Transverse colon (tissue), 4 donors: ENCODE measurements around the gene DUT. TPM values are rescaled to one million over a fixed set of nuclear protein-coding genes. Genes with fewer than 3 reads are reported as not detected.

Source experiments
- DNase-seq: peaks from one replicate; pipeline ENCODE4 v3.0.0-alpha.2; 2019
- H3K27ac ChIP-seq, 4 donors: fragments of 200-600 bp; sonication (generic); 2 replicates each; pipeline ENCODE4 v1.5.1; 2016 to 2018; ENCODE audit warnings: inconsistent platforms in 4 of 4
- H3K27me3 ChIP-seq: fragments of 200-600 bp; sonication (generic); 2 replicates; pipeline ENCODE4 v1.5.1; 2017; ENCODE audit warnings: inconsistent platforms
- H3K36me3 ChIP-seq, 4 donors: fragments of 200-600 bp; sonication (generic); 2 replicates each; pipeline ENCODE4 v1.5.1; 2017 to 2019; ENCODE audit warnings: inconsistent platforms in 4 of 4
- H3K4me1 ChIP-seq, 4 donors: fragments of 200-600 bp; sonication (generic); 2 replicates each; pipeline ENCODE4 v1.5.1; 2017 to 2020; ENCODE audit warnings: inconsistent platforms in 4 of 4
- H3K4me3 ChIP-seq, 4 donors: fragments of 200-600 bp; sonication (generic); 1 replicate in 1 of 4; 2 replicates in 3 of 4; pipeline versions ENCODE4 v1.5.1 to v1.6.1; 2017 to 2019; ENCODE audit warnings: inconsistent platforms in 4 of 4
- H3K9me3 ChIP-seq, 2 donors: fragments of 200-600 bp; sonication (generic); 2 replicates each; pipeline ENCODE4 v1.5.1; 2017 to 2019; ENCODE audit warnings: inconsistent platforms in 2 of 2
- CTCF ChIP-seq, 5 experiments: fragments of 200-600 bp in 3 of 5; fragments of 450-650 bp in 2 of 5; sonication (generic) in 3 of 5; IDR thresholded peaks; 1 replicate in 2 of 5; 2 replicates in 3 of 5; pipeline ENCODE4 v1.5.1; 2016 to 2017; ENCODE audit warnings: antibody characterized with exemption in 5 of 5, inconsistent platforms in 3 of 5, mild to moderate bottlenecking in 2 of 5, moderate library complexity in 1 of 5
- EP300 ChIP-seq: sonication (generic); formaldehyde crosslinking; IDR thresholded peaks from one replicate; pipeline ENCODE4 v1.6.1; 2017; ENCODE audit warnings: antibody characterized with exemption, low read depth
- POLR2A ChIP-seq: fragments of 450-650 bp; IDR thresholded peaks from one replicate; pipeline ENCODE4 v1.6.1; 2016; ENCODE audit warnings: antibody characterized with exemption, mild to moderate bottlenecking, moderate library complexity
- POLR2AphosphoS5 ChIP-seq, 3 donors: sonication (generic); formaldehyde crosslinking; IDR thresholded peaks; one replicate each; pipeline ENCODE4 v1.6.1; 2016; ENCODE audit warnings: antibody characterized with exemption in 3 of 3
- WGBS, 2 donors: methylation state at CpG; one replicate each; pipeline ENCODE4 v1.1.5; 2018; ENCODE audit warnings: low coverage in 1 of 2; 5-methylcytosine and 5-hydroxymethylcytosine counted together
- in situ Hi-C, 4 donors: fragments of 200-750 bp; cut with MboI; loops; one replicate each; pipeline versions ENCODE4 v1.15.0 to v1.15.1; 2017; ENCODE audit warnings: low sequenced_read_pairs in 3 of 4, low pct_ligation_motif_present in 1 of 4, low pct_unique_long_range_greater_than_20kb in 1 of 4
- intact Hi-C: fragments of 100-400 bp; cut with DNase I; formaldehyde crosslinking; loops from one replicate; pipeline ENCODE4 v1.15.1; 2023; ENCODE audit warnings: low total_unique reads
- total RNA-seq, 4 donors: library from RNA; depleted of rRNA; stranded (reverse); fragments of >200 nt; gene quantifications; one replicate each; pipeline ENCODE4 v1.1.0, GENCODE V29; 2016

DUT gene
- total RNA-seq, 4 donors from 2014 or later: 19.5 to 63.1 (median 45.3) TPM

- Histone ChIP-seq H3K4me1 (peaks cover 0 to 3% (median 1%) of the 10 kb centered on the region in 4 donors), H3K27ac (no peak overlapping the region), H3K4me3 (no peak overlapping the region), H3K27me3 (no peaks in the 10 kb centered on the region), H3K36me3 (no peaks in the 10 kb centered on the region), H3K9me3 (no peaks in the 10 kb centered on the region)
- 4% methylated on average over 5 to 6 of the region's 6 CpGs for WGBS, 2 donors
- DNase-seq: peak; percentile 44
- in situ Hi-C loops: loop anchor here in 1 of 4 donors (25.0 kb wide), 1 partner anchor 460 kb away; the partner anchor contains the start of gene CEP152
- TF ChIP-seq POLR2A (no peak), CTCF (IDR thresholded peaks at IDR 0.05) (peak; percentile 65 to 84 (median 74))
- intact Hi-C loops: no loop called here
These were observed 21.3 kb downstream of the DUT start for GRCh38 chr15:48352474-48353072.

GRCh38 chr15:48354694-48355303, 23.6 kb downstream of the DUT start:
- in situ Hi-C loops: loop anchor here in 1 of 4 donors (25.0 kb wide), 1 partner anchor 458 kb away; the partner anchor contains the start of gene CEP152
- 56 to 92% methylated on average over 2 to 9 of the region's 9 CpGs for WGBS, 2 donors
- intact Hi-C loops: no loop called here
- H3K9me3 ChIP-seq: no peaks in the 10 kb centered on the region
- H3K27me3 ChIP-seq: no peaks in the 10 kb centered on the region
- H3K4me1 ChIP-seq: peaks cover 0 to 12% (median 1%) of the 10 kb centered on the region in 4 donors
- TF ChIP-seq EP300 (no peak), POLR2A (no peak), CTCF (IDR thresholded peaks at IDR 0.05) (no peak), POLR2AphosphoS5 (IDR thresholded peaks at IDR 0.05) (no peak)
- no peak for DNase-seq
- no peak overlapping the region for H3K4me3 ChIP-seq
- H3K36me3 ChIP-seq: no peaks in the 10 kb centered on the region
- no peak overlapping the region for H3K27ac ChIP-seq

- Histone ChIP-seq H3K9me3 (no peaks in the 10 kb centered on the region), H3K27me3 (no peaks in the 10 kb centered on the region), H3K4me1 (peaks cover 0 to 12% (median 1%) of the 10 kb centered on the region in 4 donors), H3K36me3 (no peaks in the 10 kb centered on the region), H3K4me3 (no peak overlapping the region), H3K27ac (no peak overlapping the region)
- 49 to 60% methylated on average over 2 to 6 of the region's 6 CpGs for WGBS, 2 donors
- TF ChIP-seq POLR2A (no peak), CTCF (IDR thresholded peaks at IDR 0.05) (no peak), POLR2AphosphoS5 (IDR thresholded peaks at IDR 0.05) (no peak), EP300 (no peak)
- intact Hi-C loops (no loop called here), in situ Hi-C loops (loop anchor here in 1 of 4 donors (25.0 kb wide), 1 partner anchor 457 kb away; the partner anchor contains the start of gene CEP152)
- no peak for DNase-seq
These were observed 24.1 kb downstream of the DUT start for GRCh38 chr15:48355377-48355776.

- intact Hi-C loops: no loop called here
- Histone ChIP-seq H3K4me3 (no peak overlapping the region), H3K36me3 (no peaks in the 10 kb centered on the region), H3K27me3 (no peaks in the 10 kb centered on the region), H3K4me1 (peaks cover 0 to 9% (median 0%) of the 10 kb centered on the region in 4 donors), H3K27ac (peak overlapping the region in 1 of 4 donors; percentile 7), H3K9me3 (no peaks in the 10 kb centered on the region)
- 25 to 39% methylated on average over 3 of the region's 3 CpGs for WGBS, 2 donors
- no peak for DNase-seq
- in situ Hi-C loops: loop anchor here in 1 of 4 donors (25.0 kb wide), 1 partner anchor 454 kb away; the partner anchor contains the start of gene CEP152
- TF ChIP-seq POLR2A (no peak), CTCF (IDR thresholded peaks at IDR 0.05) (peak; percentile 34 to 51 (median 48))
These were observed 27.3 kb downstream of the DUT start for GRCh38 chr15:48358229-48359152.
